ENCODE data around the gene TMEM163.
"Not testable (repeated sequence)": the region's sequence is repeated elsewhere in the genome, so short reads cannot be mapped to it uniquely, and the experiment has no call there.

The TMEM163 gene

GRCh38 chr2:134515137-134515536 is 203.7 kb downstream of the TMEM163 start:
- ChIA-PET POLR2A (ENCODE audit: low non-redundant PET) (no interaction called here), CTCF (no interaction called here)
- TF ChIP-seq CTCF (conservative IDR thresholded peaks at IDR 0.05; ENCODE audit: low read depth), result no peak
- no peak for DNase-seq (ENCODE audit: low spot score)
- no peak overlapping the region for H3K27ac ChIP-seq

- DNase-seq (ENCODE audit: low spot score), result no peak
- TF ChIP-seq CTCF (conservative IDR thresholded peaks at IDR 0.05; ENCODE audit: low read depth), result no peak
- ChIA-PET CTCF (no interaction called here), POLR2A (ENCODE audit: low non-redundant PET) (no interaction called here)
- H3K27ac ChIP-seq, result no peak overlapping the region
These were observed 205.4 kb downstream of the TMEM163 start for GRCh38 chr2:134513465-134513804.

- no peak overlapping the region for H3K27ac ChIP-seq
- no peak for TF ChIP-seq CTCF (conservative IDR thresholded peaks at IDR 0.05; ENCODE audit: low read depth)
- DNase-seq (ENCODE audit: low spot score), result no peak
- CTCF ChIA-PET, result no interaction called here
- POLR2A ChIA-PET (ENCODE audit: low non-redundant PET), result no interaction called here
These were observed 205.9 kb downstream of the TMEM163 start for GRCh38 chr2:134512734-134513464.

GRCh38 chr2:134508391-134508790 is 210.4 kb downstream of the TMEM163 start:
- ChIA-PET CTCF (interaction anchor here (0.5 kb wide), 1 partner anchor 360 kb away, joined by 4 read pairs; no protein-coding TSS in a partner anchor), POLR2A (ENCODE audit: low non-redundant PET) (no interaction called here)
- TF ChIP-seq CTCF (conservative IDR thresholded peaks at IDR 0.05; ENCODE audit: low read depth), result no peak
- DNase-seq (ENCODE audit: low spot score), result no peak
- no peak overlapping the region for H3K27ac ChIP-seq

- DNase-seq (ENCODE audit: low spot score), result no peak
- no peak overlapping the region for H3K27ac ChIP-seq
- no peak for TF ChIP-seq CTCF (conservative IDR thresholded peaks at IDR 0.05; ENCODE audit: low read depth)
- CTCF ChIA-PET, result no interaction called here
- POLR2A ChIA-PET (ENCODE audit: low non-redundant PET), result no interaction called here
These were observed 211.1 kb downstream of the TMEM163 start for GRCh38 chr2:134507697-134508096.

GRCh38 chr2:134507159-134507558 is 211.6 kb downstream of the TMEM163 start:
- DNase-seq (ENCODE audit: low spot score); H3K27ac ChIP-seq; POLR2A ChIA-PET (ENCODE audit: low non-redundant PET): not testable (repeated sequence)
- CTCF ChIA-PET, result interaction anchor here (0.7 kb wide), 1 partner anchor 56 kb away, joined by 3 read pairs; no protein-coding TSS in a partner anchor

- no peak for TF ChIP-seq CTCF (conservative IDR thresholded peaks at IDR 0.05; ENCODE audit: low read depth)
- ChIA-PET CTCF (no interaction called here), POLR2A (ENCODE audit: low non-redundant PET) (no interaction called here)
- no peak overlapping the region for H3K27ac ChIP-seq
- no peak for DNase-seq (ENCODE audit: low spot score)
These were observed 213.4 kb downstream of the TMEM163 start for GRCh38 chr2:134505446-134505845.

Data from RWPE1 (cell line).